Neural progenitor cell (in vitro differentiated cells): ENCODE results near the gene NOS1AP. TPM values are rescaled to one million over a fixed set of nuclear protein-coding genes. Genes with fewer than 3 reads are reported as not detected.

ENCODE experiments used
- DNase-seq: peaks from one replicate; pipeline ENCODE4 v3.0.0-alpha.2; 2016; ENCODE audit warnings: low spot score
- H2AFZ ChIP-seq: fragments of 200-600 bp; sonication (generic); replicated peaks from 2 replicates; pipeline ENCODE4 v1.6.1; 2016; ENCODE audit warnings: antibody characterized with exemption
- H3F3A ChIP-seq: fragments of 200-600 bp; sonication (generic); 2 replicates; pipeline ENCODE4 v1.6.1; 2016; ENCODE audit warnings: antibody characterized with exemption, low read depth
- H3K27ac ChIP-seq: fragments of 200-600 bp; sonication (generic); 2 replicates; pipeline ENCODE4 v1.5.1; 2016; ENCODE audit warnings: mild to moderate bottlenecking
- H3K27me3 ChIP-seq: fragments of 200-600 bp; sonication (generic); 2 replicates; pipeline ENCODE4 v1.6.1; 2016; ENCODE audit warnings: mild to moderate bottlenecking, moderate library complexity
- H3K36me3 ChIP-seq: fragments of 200-600 bp; sonication (generic); 2 replicates; pipeline ENCODE4 v1.5.1; 2016
- H3K4me1 ChIP-seq: fragments of 200-600 bp; sonication (generic); 2 replicates; pipeline ENCODE4 v1.6.1; 2016; ENCODE audit warnings: mixed run types
- H3K4me2 ChIP-seq: fragments of 200-600 bp; sonication (generic); 2 replicates; pipeline ENCODE4 v1.6.1; 2016
- H3K4me3 ChIP-seq: fragments of 200-600 bp; sonication (generic); 2 replicates; pipeline ENCODE4 v1.5.1; 2016
- H3K79me2 ChIP-seq: fragments of 200-600 bp; sonication (generic); 2 replicates; pipeline ENCODE4 v1.6.1; 2016; ENCODE audit warnings: low read depth
- H3K9ac ChIP-seq: fragments of 200-600 bp; sonication (generic); 2 replicates; pipeline ENCODE4 v1.6.1; 2016
- H3K9me3 ChIP-seq: fragments of 200-600 bp; sonication (generic); 2 replicates; pipeline ENCODE4 v1.5.1; 2016; ENCODE audit warnings: low read depth
- H4K20me1 ChIP-seq: fragments of 200-600 bp; sonication (generic); 2 replicates; pipeline ENCODE4 v1.6.1; 2016; ENCODE audit warnings: low read depth
- H3K27ac Mint-ChIP-seq: 3 replicates; pipeline ENCODE4 v1.8.0; 2021; ENCODE audit warnings: mixed read lengths
- H3K27me3 Mint-ChIP-seq: 2 replicates; pipeline ENCODE4 v1.8.0; 2022; ENCODE audit warnings: low read depth, mild to moderate bottlenecking, inconsistent platforms, moderate library complexity, mixed read lengths; ENCODE audit not compliant: insufficient read depth
- H3K36me3 Mint-ChIP-seq: 3 replicates; pipeline ENCODE4 v1.8.0; 2021; ENCODE audit warnings: mixed read lengths
- H3K4me1 Mint-ChIP-seq: 3 replicates; pipeline ENCODE4 v1.8.0; 2021; ENCODE audit warnings: mixed read lengths
- H3K4me3 Mint-ChIP-seq: 3 replicates; pipeline ENCODE4 v1.8.0; 2021; ENCODE audit warnings: mild to moderate bottlenecking, moderate library complexity, mixed read lengths
- H3K9me3 Mint-ChIP-seq: 3 replicates; pipeline ENCODE4 v1.8.0; 2020; ENCODE audit warnings: mixed read lengths
- CTCF ChIP-seq: fragments of 200-600 bp; sonication (generic); IDR thresholded peaks from 2 replicates; pipeline ENCODE4 v1.5.1; 2017; ENCODE audit warnings: antibody characterized with exemption, mild to moderate bottlenecking
- EZH2 ChIP-seq: fragments of 200-600 bp; sonication (generic); IDR thresholded peaks from 2 replicates; pipeline ENCODE4 v1.6.1; 2017; ENCODE audit warnings: antibody characterized with exemption, mild to moderate bottlenecking, moderate library complexity
- EZH2phosphoT487 ChIP-seq: fragments of 200-600 bp; sonication (generic); IDR thresholded peaks from 2 replicates; pipeline ENCODE4 v1.6.1; 2017; ENCODE audit warnings: antibody characterized with exemption
- total RNA-seq: library from RNA; depleted of rRNA; stranded (reverse); fragments of >200 nt; gene quantifications from 2 replicates; pipeline ENCODE4 v1.2.3, GENCODE V29; 2015; ENCODE audit warnings: low replicate concordance

The NOS1AP gene
- total RNA-seq, 1 donor from 2014 or later = 2.4 TPM

- Histone ChIP-seq H4K20me1 (no peaks in the 10 kb centered on the region), H3F3A (peaks cover 56% of the 10 kb centered on the region), H3K9ac (no peak overlapping the region), H3K27ac (peak overlapping the region; percentile 18), H3K36me3 (no peaks in the 10 kb centered on the region), H3K27me3 (no peaks in the 10 kb centered on the region), H3K4me3 (no peak overlapping the region), H3K9me3 (no peaks in the 10 kb centered on the region), H3K4me2 (peak overlapping the region; percentile 45), H2AFZ (no peak overlapping the region), H3K4me1 (peaks cover 60% of the 10 kb centered on the region), H3K79me2 (no peaks in the 10 kb centered on the region)
- Mint-ChIP-seq H3K27ac (peak overlapping the region; percentile 94), H3K4me3 (peak overlapping the region; percentile 39), H3K4me1 (peaks cover 76% of the 10 kb centered on the region), H3K36me3 (peaks cover 4% of the 10 kb centered on the region), H3K27me3 (peaks cover 9% of the 10 kb centered on the region), H3K9me3 (no peaks in the 10 kb centered on the region)
- TF ChIP-seq EZH2 (no peak), EZH2phosphoT487 (no peak), CTCF (no peak)
- peak; percentile 79 for DNase-seq
These were observed 319.7 kb downstream of the NOS1AP start for GRCh38 chr1:162389021-162389818.

- H3K27ac Mint-ChIP-seq = peak overlapping the region; percentile 94
These were observed 320.5 kb downstream of the NOS1AP start for GRCh38 chr1:162389971-162390370.

GRCh38 chr1:162390396-162391185 is 321.1 kb downstream of the NOS1AP start:
- peaks cover 49% of the 10 kb centered on the region for H3K4me1 ChIP-seq
- H3F3A ChIP-seq = peaks cover 56% of the 10 kb centered on the region
- Mint-ChIP-seq H3K36me3 (no peaks in the 10 kb centered on the region), H3K9me3 (no peaks in the 10 kb centered on the region), H3K4me1 (peaks cover 63% of the 10 kb centered on the region), H3K27me3 (peaks cover 6% of the 10 kb centered on the region), H3K27ac (peak overlapping the region; percentile 93), H3K4me3 (peak overlapping the region; percentile 3)
- TF ChIP-seq EZH2phosphoT487 = no peak
- TF ChIP-seq EZH2 = no peak
- no peak for TF ChIP-seq CTCF
- no peaks in the 10 kb centered on the region for H3K27me3 ChIP-seq
- no peak overlapping the region for H2AFZ ChIP-seq
- H3K36me3 ChIP-seq = no peaks in the 10 kb centered on the region
- H3K4me2 ChIP-seq = no peak overlapping the region
- no peaks in the 10 kb centered on the region for H3K79me2 ChIP-seq
- no peak overlapping the region for H3K4me3 ChIP-seq
- H4K20me1 ChIP-seq = no peaks in the 10 kb centered on the region
- no peaks in the 10 kb centered on the region for H3K9me3 ChIP-seq
- no peak overlapping the region for H3K27ac ChIP-seq
- DNase-seq = no peak
- H3K9ac ChIP-seq = no peak overlapping the region

More at GRCh38 chr1:162389971-162390370, 320.5 kb downstream of the NOS1AP start:
- H2AFZ ChIP-seq = no peak overlapping the region
- Mint-ChIP-seq H3K27me3 (peaks cover 9% of the 10 kb centered on the region), H3K4me3 (no peak overlapping the region), H3K4me1 (peaks cover 68% of the 10 kb centered on the region), H3K36me3 (peaks cover 4% of the 10 kb centered on the region), H3K9me3 (no peaks in the 10 kb centered on the region)
- no peaks in the 10 kb centered on the region for H3K36me3 ChIP-seq
- H3K27ac ChIP-seq = no peak overlapping the region
- no peak overlapping the region for H3K4me3 ChIP-seq
- peaks cover 52% of the 10 kb centered on the region for H3K4me1 ChIP-seq
- peak overlapping the region; percentile 45 for H3K4me2 ChIP-seq
- H3K9me3 ChIP-seq = no peaks in the 10 kb centered on the region
- TF ChIP-seq EZH2phosphoT487 (no peak), CTCF (no peak), EZH2 (no peak)
- H3F3A ChIP-seq = peaks cover 56% of the 10 kb centered on the region
- no peak overlapping the region for H3K9ac ChIP-seq
- H3K79me2 ChIP-seq = no peaks in the 10 kb centered on the region
- H4K20me1 ChIP-seq = no peaks in the 10 kb centered on the region
- no peaks in the 10 kb centered on the region for H3K27me3 ChIP-seq
- no peak for DNase-seq
